IPS DF 4.7 (cell line): ENCODE data around the gene OR52A5.

ENCODE experiments used
- DNase-seq: peaks from one replicate; pipeline ENCODE4 v3.0.0-alpha.2; 2013; ENCODE audit warnings: low spot score; ENCODE audit errors: extremely low read depth

The OR52A5 gene

DNA sequence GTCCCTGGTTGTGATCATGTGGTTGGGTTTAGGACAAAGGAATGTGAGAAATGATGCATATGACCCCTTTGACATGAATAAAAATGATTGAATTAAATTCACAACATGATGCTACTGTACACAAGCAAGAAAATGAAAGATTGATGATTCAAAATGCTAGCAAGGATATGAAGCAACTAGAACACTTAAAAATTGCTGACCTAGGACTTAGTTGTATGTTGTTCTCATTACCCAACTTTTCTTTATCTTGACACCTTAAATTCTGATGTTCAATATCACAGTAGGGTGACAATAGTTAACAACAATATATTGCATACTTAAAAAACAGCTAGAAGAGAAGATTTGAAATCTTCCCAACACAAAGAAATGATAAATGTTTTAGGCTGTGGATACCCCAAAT lies 20.6 kb downstream of the OR52A5 start:
- no peak for DNase-seq

DNA sequence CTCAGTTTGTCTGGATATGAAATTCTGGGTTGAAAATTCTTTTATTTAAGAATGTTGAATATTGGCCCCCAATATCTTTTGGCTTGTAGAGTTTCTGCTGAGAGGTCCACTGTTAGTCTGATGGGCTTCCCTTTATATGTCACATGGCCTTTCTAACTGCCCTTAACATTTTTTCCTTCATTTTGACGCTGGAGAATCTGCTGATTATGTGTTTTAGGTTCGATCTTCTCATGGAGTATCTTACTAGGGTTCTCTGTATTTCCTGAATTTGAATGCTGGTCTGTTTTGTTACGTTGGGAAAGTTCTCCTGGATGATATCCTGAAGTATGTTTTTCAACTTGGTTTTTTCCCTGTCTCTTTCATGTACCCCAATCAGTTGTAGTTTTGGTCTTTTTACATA lies 22.8 kb downstream of the OR52A5 start:
- DNase-seq, result no peak

DNA sequence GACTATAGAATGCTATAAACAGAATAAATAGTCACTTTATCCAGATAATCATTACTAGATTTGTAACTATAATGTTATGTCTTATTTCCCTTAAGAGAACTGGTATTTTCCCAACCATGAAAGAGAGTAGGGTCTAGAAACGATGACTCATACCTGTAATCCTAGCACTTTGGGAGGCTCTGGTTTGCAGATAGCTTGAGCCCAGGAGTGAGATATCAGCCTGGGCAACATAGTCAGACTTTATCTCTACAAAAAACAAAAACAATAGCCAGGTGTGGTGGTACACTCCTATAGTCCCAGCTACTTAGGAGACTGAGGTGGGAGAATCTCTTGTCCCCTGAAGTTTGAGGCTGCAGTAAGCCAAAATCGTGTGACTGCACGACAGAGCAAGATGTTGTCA lies 30.9 kb downstream of the OR52A5 start:
- DNase-seq, result no peak

DNA sequence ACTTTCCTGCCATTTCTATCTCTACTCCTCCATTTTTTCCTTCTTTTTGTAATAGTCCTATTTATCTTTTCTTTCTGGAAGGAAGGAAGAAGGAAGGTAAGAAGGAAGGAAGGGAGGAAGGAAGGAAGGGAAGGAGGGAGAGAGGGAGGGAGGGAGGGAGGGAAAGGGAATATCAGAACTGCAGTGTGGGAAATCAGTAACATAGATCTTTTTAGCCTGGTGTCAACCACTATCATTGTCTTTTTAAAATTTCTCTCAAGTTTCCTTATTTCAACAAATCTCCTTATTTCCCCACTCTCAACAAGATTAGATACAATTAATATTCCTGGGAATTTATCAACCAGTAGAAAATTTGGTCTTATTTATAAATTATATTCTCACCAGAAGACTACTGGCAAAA lies 35.1 kb downstream of the OR52A5 start:
- DNase-seq, result no peak

DNA sequence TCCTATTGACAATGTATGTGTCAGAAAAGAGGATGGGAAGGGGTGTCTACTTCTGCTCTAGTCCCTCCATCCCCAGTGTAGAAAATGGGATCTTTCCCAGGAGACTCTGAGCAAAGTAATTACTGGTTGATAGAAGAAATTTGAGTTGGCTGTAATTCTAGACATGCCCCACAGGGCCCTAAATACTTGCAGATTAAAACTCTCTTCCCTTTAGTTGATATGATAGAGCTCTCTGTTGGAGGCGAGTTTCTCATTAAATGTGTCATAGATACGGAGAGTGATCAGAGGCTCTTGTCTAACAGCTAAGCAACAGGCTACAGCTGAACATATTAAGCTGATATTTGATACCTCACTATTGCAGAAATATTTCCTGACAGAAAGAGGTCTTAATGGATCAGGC lies 35.9 kb downstream of the OR52A5 start:
- DNase-seq, result no peak

DNA sequence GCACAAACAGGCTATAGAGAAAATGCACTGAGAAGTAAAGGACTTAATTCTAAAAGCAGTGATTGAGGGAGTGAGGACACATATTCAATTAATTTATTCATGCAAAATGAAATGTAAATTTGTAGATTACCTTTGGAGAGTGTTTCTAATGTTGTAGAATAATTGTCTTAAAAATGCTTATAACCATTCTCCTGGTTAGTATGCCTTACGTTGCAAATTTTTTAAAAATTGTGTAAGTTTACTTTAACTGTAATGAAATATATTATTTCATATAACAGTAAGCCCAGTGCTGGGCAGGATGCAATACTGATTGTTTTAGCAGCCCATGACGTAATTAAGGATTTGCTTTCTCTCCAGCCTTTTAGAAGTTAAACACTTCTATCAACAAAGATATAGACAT lies 42.1 kb downstream of the OR52A5 start:
- DNase-seq, result no peak

DNA sequence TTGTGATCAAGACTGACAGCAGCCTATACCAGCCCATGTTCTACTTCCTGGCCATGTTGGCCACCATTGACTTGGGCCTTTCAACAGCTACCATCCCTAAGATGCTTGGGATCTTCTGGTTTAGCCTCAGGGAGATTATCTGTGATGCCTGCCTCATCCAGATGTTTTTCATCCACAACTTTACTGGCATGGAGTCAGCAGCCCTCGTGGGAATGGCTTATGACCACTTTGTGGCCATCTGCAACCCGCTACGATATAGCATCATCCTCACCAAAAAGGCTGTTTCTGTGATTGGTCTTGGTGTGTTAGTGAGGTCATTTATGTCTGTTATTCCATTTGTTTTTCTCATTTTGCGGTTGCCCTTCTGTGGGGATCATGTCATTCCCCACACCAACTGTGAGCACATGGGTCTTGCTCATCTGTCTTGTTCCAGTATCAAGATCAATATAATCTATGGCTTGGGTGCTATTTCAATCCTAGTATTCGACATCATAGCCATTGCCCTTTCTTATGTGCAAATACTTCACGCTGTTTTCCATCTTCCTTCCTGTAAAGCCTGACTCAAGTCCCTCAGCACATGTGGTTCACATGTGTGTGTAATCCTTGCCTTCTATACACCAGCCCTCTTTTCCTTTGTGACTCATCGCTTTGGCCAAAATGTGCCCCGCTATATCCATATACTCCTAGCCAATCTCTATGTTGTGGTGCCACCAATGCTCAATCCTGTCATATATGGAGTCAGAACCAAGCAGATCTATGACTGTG lies 45.2 kb downstream of the OR52A5 start:
- no peak for DNase-seq

DNA sequence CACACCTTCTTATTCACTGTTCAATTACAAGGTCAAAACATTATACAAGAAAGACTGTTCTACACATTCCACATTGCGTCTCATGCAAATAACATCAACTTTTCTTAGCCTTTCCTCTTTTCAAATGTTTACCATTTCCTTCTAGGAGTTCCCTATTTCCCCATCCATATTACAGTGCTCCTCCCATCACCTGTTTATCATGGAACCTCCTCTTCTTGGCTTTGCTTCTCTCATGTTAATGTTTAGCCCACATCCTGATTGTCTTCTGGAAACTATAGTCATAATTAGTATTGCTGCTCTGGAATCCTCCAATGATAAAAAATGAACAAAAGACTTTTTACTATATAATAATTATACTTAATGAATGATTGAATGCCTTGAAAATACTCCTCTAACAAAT lies 47.5 kb downstream of the OR52A5 start:
- DNase-seq, result no peak

DNA sequence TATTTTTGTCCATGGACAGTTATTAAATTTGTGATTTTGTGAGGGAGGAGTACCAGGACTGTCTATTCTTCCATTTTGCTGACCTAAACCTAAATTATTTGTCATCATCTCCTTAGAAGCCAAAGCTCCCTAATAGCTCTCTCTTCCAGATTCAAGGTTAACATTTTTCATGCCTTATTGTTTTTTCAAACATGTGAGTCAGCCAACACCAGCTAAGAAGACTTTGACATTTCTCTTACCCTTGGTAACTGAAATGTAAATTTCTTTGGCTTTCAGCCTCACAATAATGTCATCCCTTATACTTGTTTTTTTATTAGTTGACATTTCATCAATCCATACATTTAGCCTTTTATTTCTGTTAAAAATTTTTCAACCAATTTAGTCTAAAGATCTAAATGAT lies 49.6 kb downstream of the OR52A5 start:
- DNase-seq, result no peak

DNA sequence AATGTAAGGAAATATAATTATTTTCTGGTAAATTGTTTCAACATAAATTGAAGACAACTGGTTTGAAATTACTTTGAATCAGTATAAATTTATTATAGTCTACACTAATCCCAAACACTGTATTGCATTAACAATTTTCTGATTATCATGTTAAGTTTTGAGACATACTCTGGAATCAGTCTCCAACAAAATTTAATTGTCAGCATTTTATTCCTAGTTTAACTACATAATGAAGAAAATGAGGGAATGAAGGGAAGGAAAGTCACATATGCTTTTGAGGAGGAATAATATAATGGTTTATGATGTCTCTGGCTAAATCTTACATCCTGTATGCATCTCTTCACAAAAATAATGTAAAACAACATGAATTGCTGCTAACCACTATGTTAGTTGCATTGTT lies 54.6 kb downstream of the OR52A5 start:
- DNase-seq, result no peak

DNA sequence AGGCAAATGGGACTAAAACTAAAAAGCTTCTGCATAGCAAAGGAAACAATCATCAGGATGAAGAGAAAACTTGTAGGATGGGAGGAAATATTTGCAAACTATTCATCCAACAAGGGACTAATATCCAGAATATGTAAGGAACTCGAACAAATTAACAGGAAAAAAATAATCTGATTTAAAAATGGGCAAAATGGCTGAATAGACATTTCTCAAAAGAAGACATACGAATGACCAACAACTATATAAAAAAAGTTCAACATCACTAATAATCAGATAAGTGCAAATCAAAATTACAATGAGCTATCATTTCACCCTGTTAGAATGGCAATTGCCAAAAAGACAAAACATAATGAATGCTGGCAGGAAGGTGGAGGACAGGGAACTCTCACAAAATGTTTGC lies 56.8 kb downstream of the OR52A5 start:
- DNase-seq, result no peak
